ENCODE measurements around the gene ARHGAP24. TPM values are rescaled to one million over a fixed set of nuclear protein-coding genes. Genes with fewer than 3 reads are reported as not detected.

ARHGAP24 gene
- total RNA-seq, 2 donors from 2014 or later = 66.8 to 85.6 TPM

- Histone ChIP-seq H3K27me3 (ENCODE audit: control insufficient read depth, insufficient read depth, low read length, poor library complexity, severe bottlenecking) (no peaks in the 10 kb centered on the region), H3K9ac (ENCODE audit: extremely low read depth, low read length, poor library complexity, severe bottlenecking) (no peak overlapping the region), H3K27ac (ENCODE audit: low read depth, low read length) (no peak overlapping the region), H3K4me3 (ENCODE audit: low read length) (no peak overlapping the region), H3K36me3 (ENCODE audit: control insufficient read depth, insufficient read depth, low read length) (no peaks in the 10 kb centered on the region), H3K4me1 (ENCODE audit: control insufficient read depth, insufficient read depth, low read length) (no peaks in the 10 kb centered on the region), H3K9me3 (ENCODE audit: control insufficient read depth, low read length) (peaks cover 13% of the 10 kb centered on the region)
- Mint-ChIP-seq H3K36me3 (ENCODE audit: low read depth) (no peaks in the 10 kb centered on the region), H3K9me3 (peaks cover 10% of the 10 kb centered on the region), H3K4me1 (peaks cover 13% of the 10 kb centered on the region), H3K4me3 (no peak overlapping the region), H3K27me3 (ENCODE audit: insufficient read depth) (no peaks in the 10 kb centered on the region), H3K27ac (no peak overlapping the region)
- 100% methylated on average over 1 of the region's 1 CpG; no CpG with 5 or more reads in 1 of the 2 experiments for WGBS, 2 experiments (ENCODE audit: insufficient coverage in 1 of 2, insufficient read length in 1 of 2)
- DNase-seq = no peak
- no peak for TF ChIP-seq CTCF (conservative IDR thresholded peaks at IDR 0.05)
Observed at GRCh38 chr4:85431881-85432485, 43.0 kb upstream of the ARHGAP24 start.

GRCh38 chr4:85445050-85445639 lies 29.8 kb upstream of the ARHGAP24 start:
- no peaks in the 10 kb centered on the region for H3K9me3 ChIP-seq (ENCODE audit: control insufficient read depth, low read length)
- no peak overlapping the region for H3K9ac ChIP-seq (ENCODE audit: extremely low read depth, low read length, poor library complexity, severe bottlenecking)
- no peaks in the 10 kb centered on the region for H3K4me1 ChIP-seq (ENCODE audit: control insufficient read depth, insufficient read depth, low read length)
- H3K36me3 ChIP-seq (ENCODE audit: control insufficient read depth, insufficient read depth, low read length) = no peaks in the 10 kb centered on the region
- no peaks in the 10 kb centered on the region for H3K27me3 ChIP-seq (ENCODE audit: control insufficient read depth, insufficient read depth, low read length, poor library complexity, severe bottlenecking)
- Mint-ChIP-seq H3K27me3 (ENCODE audit: insufficient read depth) (no peaks in the 10 kb centered on the region), H3K4me3 (no peak overlapping the region), H3K9me3 (no peaks in the 10 kb centered on the region), H3K36me3 (ENCODE audit: low read depth) (no peaks in the 10 kb centered on the region), H3K27ac (no peak overlapping the region), H3K4me1 (no peaks in the 10 kb centered on the region)
- H3K27ac ChIP-seq (ENCODE audit: low read depth, low read length) = no peak overlapping the region
- no peak overlapping the region for H3K4me3 ChIP-seq (ENCODE audit: low read length)
- DNase-seq = no peak
- no peak for TF ChIP-seq CTCF (conservative IDR thresholded peaks at IDR 0.05)
- WGBS, 2 experiments (ENCODE audit: insufficient coverage in 1 of 2, insufficient read length in 1 of 2) = 86% methylated on average over 1 of the region's 1 CpG; no CpG with 5 or more reads in 1 of the 2 experiments

- no peaks in the 10 kb centered on the region for H3K36me3 Mint-ChIP-seq (ENCODE audit: low read depth)
- H3K9ac ChIP-seq (ENCODE audit: extremely low read depth, low read length, poor library complexity, severe bottlenecking) = no peak overlapping the region
- no peak for TF ChIP-seq CTCF (conservative IDR thresholded peaks at IDR 0.05)
- H3K4me3 ChIP-seq (ENCODE audit: low read length) = no peak overlapping the region
- H3K27ac ChIP-seq (ENCODE audit: low read depth, low read length) = no peak overlapping the region
- H3K27ac Mint-ChIP-seq = no peak overlapping the region
- no peaks in the 10 kb centered on the region for H3K9me3 ChIP-seq (ENCODE audit: control insufficient read depth, low read length)
- no peak overlapping the region for H3K4me3 Mint-ChIP-seq
- no peaks in the 10 kb centered on the region for H3K27me3 Mint-ChIP-seq (ENCODE audit: insufficient read depth)
- H3K9me3 Mint-ChIP-seq = no peaks in the 10 kb centered on the region
- H3K27me3 ChIP-seq (ENCODE audit: control insufficient read depth, insufficient read depth, low read length, poor library complexity, severe bottlenecking) = no peaks in the 10 kb centered on the region
- 92% methylated on average over 2 of the region's 2 CpGs; no CpG with 5 or more reads in 1 of the 2 experiments for WGBS, 2 experiments (ENCODE audit: insufficient coverage in 1 of 2, insufficient read length in 1 of 2)
- no peak for DNase-seq
- H3K36me3 ChIP-seq (ENCODE audit: control insufficient read depth, insufficient read depth, low read length) = no peaks in the 10 kb centered on the region
- no peaks in the 10 kb centered on the region for H3K4me1 ChIP-seq (ENCODE audit: control insufficient read depth, insufficient read depth, low read length)
- H3K4me1 Mint-ChIP-seq = no peaks in the 10 kb centered on the region
Observed at GRCh38 chr4:85446141-85446861, 28.6 kb upstream of the ARHGAP24 start.

Measured in endodermal cell (in vitro differentiated cells).